H9 (cell line): ENCODE measurements around the gene ENPP6. TPM values are rescaled to one million over a fixed set of nuclear protein-coding genes. Genes with fewer than 3 reads are reported as not detected.

ENCODE experiments used
- DNase-seq: peaks from one replicate; pipeline ENCODE4 v3.0.0-alpha.2; 2017
- H2AFZ ChIP-seq: one replicate; pipeline ENCODE4 v1.6.1; 2013; ENCODE audit warnings: mild to moderate bottlenecking, low read length, control low read depth, moderate library complexity
- H2AK5ac ChIP-seq: 2 replicates; pipeline ENCODE4 v1.6.1; 2013; ENCODE audit warnings: low read length, control low read depth, mixed read lengths; ENCODE audit not compliant: insufficient read length
- H2BK120ac ChIP-seq: one replicate; pipeline ENCODE4 v1.6.1; 2013; ENCODE audit warnings: low read depth, mild to moderate bottlenecking, low read length, control low read depth, inconsistent platforms; ENCODE audit not compliant: poor library complexity, severe bottlenecking
- H2BK12ac ChIP-seq: 2 replicates; pipeline ENCODE4 v1.6.1; 2013; ENCODE audit warnings: low read length, control low read depth, mixed read lengths, low read depth; ENCODE audit not compliant: insufficient read length
- H2BK15ac ChIP-seq: 2 replicates; pipeline ENCODE4 v1.6.1; 2013; ENCODE audit warnings: low read depth, low read length, control low read depth
- H2BK20ac ChIP-seq: one replicate; pipeline ENCODE4 v1.6.1; 2013; ENCODE audit warnings: low read depth, mild to moderate bottlenecking, low read length, control low read depth, inconsistent platforms; ENCODE audit not compliant: poor library complexity, severe bottlenecking
- H2BK5ac ChIP-seq: 2 replicates; pipeline ENCODE4 v1.6.1; 2013; ENCODE audit warnings: low read length, control low read depth, mixed read lengths; ENCODE audit not compliant: insufficient read length
- H3K14ac ChIP-seq: 2 replicates; pipeline ENCODE4 v1.6.1; 2013; ENCODE audit warnings: low read length, control low read depth; ENCODE audit not compliant: insufficient read depth
- H3K18ac ChIP-seq: 2 replicates; pipeline ENCODE4 v1.6.1; 2013; ENCODE audit warnings: low read depth, mild to moderate bottlenecking, mixed read lengths, low read length, control low read depth; ENCODE audit not compliant: insufficient read length
- H3K23ac ChIP-seq: 2 replicates; pipeline ENCODE4 v1.6.1; 2013; ENCODE audit warnings: low read length, control low read depth, mixed read lengths, low read depth; ENCODE audit not compliant: insufficient read length
- H3K23me2 ChIP-seq: 2 replicates; pipeline ENCODE4 v1.6.1; 2013; ENCODE audit warnings: low read depth, mild to moderate bottlenecking, mixed read lengths, low read length, control low read depth; ENCODE audit not compliant: insufficient read length, poor library complexity, severe bottlenecking
- H3K27ac ChIP-seq: 2 replicates; pipeline ENCODE4 v1.5.1; 2013; ENCODE audit warnings: low read length, control low read depth, mixed read lengths, low read depth; ENCODE audit not compliant: insufficient read length
- H3K27me3 ChIP-seq: 2 replicates; pipeline ENCODE4 v1.6.1; 2013; ENCODE audit warnings: low read length, control low read depth, inconsistent platforms; ENCODE audit not compliant: insufficient read depth
- H3K4ac ChIP-seq: 2 replicates; pipeline ENCODE4 v1.6.1; 2013; ENCODE audit warnings: low read depth, mild to moderate bottlenecking, control low read depth, inconsistent platforms, low read length, moderate library complexity
- H3K4me1 ChIP-seq: 2 replicates; pipeline ENCODE4 v1.6.1; 2013; ENCODE audit warnings: low read length, control low read depth, inconsistent platforms; ENCODE audit not compliant: insufficient read depth
- H3K4me2 ChIP-seq: 2 replicates; pipeline ENCODE4 v1.6.1; 2013; ENCODE audit warnings: low read length, control low read depth, mixed read lengths; ENCODE audit not compliant: insufficient read length, insufficient read depth
- H3K56ac ChIP-seq: 2 replicates; pipeline ENCODE4 v1.6.1; 2013; ENCODE audit warnings: low read depth, mild to moderate bottlenecking, mixed read lengths, low read length, control low read depth; ENCODE audit not compliant: insufficient read length
- H3K79me1 ChIP-seq: 2 replicates; pipeline ENCODE4 v1.6.1; 2013; ENCODE audit warnings: low read depth, mild to moderate bottlenecking, moderate library complexity, low read length, control low read depth, inconsistent platforms; ENCODE audit not compliant: insufficient read depth, poor library complexity, severe bottlenecking
- H3K79me2 ChIP-seq: 2 replicates; pipeline ENCODE4 v1.6.1; 2013; ENCODE audit warnings: low read length, control low read depth, inconsistent platforms; ENCODE audit not compliant: insufficient read depth
- H3K9ac ChIP-seq: 2 replicates; pipeline ENCODE4 v1.6.1; 2013; ENCODE audit warnings: low read length, control low read depth, mixed read lengths; ENCODE audit not compliant: insufficient read length; ENCODE audit errors: extremely low read depth
- H3K9me3 ChIP-seq: one replicate; pipeline ENCODE4 v1.6.1; 2013; ENCODE audit warnings: low read depth, low read length, inconsistent platforms; ENCODE audit not compliant: control insufficient read depth
- H3T11ph ChIP-seq: one replicate; pipeline ENCODE4 v1.6.1; 2013; ENCODE audit warnings: mild to moderate bottlenecking, low read length, control low read depth, inconsistent platforms
- H4K20me1 ChIP-seq: one replicate; pipeline ENCODE4 v1.6.1; 2013; ENCODE audit not compliant: control insufficient read depth, insufficient read length, insufficient read depth
- H4K5ac ChIP-seq: 2 replicates; pipeline ENCODE4 v1.6.1; 2013; ENCODE audit warnings: low read depth, mild to moderate bottlenecking, mixed read lengths, low read length, control low read depth; ENCODE audit not compliant: insufficient read length
- H4K8ac ChIP-seq: replicated peaks from 2 replicates; pipeline ENCODE4 v1.6.1; 2013; ENCODE audit warnings: low read length, control low read depth, mixed read lengths, low read depth; ENCODE audit not compliant: insufficient read length
- H4K91ac ChIP-seq: 2 replicates; pipeline ENCODE4 v1.6.1; 2013; ENCODE audit warnings: low read depth, mild to moderate bottlenecking, moderate library complexity, mixed read lengths, low read length, control low read depth; ENCODE audit not compliant: insufficient read length
- H3K27ac Mint-ChIP-seq, 3 experiments: 2 replicates in 2 of 3; 3 replicates in 1 of 3; pipeline ENCODE4 v1.8.0; 2020 to 2021; ENCODE audit warnings: mixed read lengths in 3 of 3, mild to moderate bottlenecking in 1 of 3, moderate library complexity in 1 of 3
- H3K27me3 Mint-ChIP-seq: 2 replicates; pipeline ENCODE4 v1.8.0; 2021; ENCODE audit warnings: low read depth, mild to moderate bottlenecking, moderate library complexity, mixed read lengths
- H3K36me3 Mint-ChIP-seq, 3 experiments: 2 replicates in 2 of 3; 3 replicates in 1 of 3; pipeline ENCODE4 v1.8.0; 2020 to 2021; ENCODE audit warnings: low read depth in 3 of 3, mixed read lengths in 3 of 3; ENCODE audit not compliant: insufficient read depth in 1 of 3
- H3K4me1 Mint-ChIP-seq, 2 experiments: 2 replicates each; pipeline ENCODE4 v1.8.0; 2020; ENCODE audit warnings: mixed read lengths in 2 of 2
- H3K4me3 Mint-ChIP-seq, 2 experiments: 2 replicates in 1 of 2; 3 replicates in 1 of 2; pipeline ENCODE4 v1.8.0; 2020 to 2021; ENCODE audit warnings: mild to moderate bottlenecking in 2 of 2, mixed read lengths in 2 of 2, moderate library complexity in 1 of 2
- H3K9me3 Mint-ChIP-seq, 2 experiments: 2 replicates in 1 of 2; 3 replicates in 1 of 2; pipeline ENCODE4 v1.8.0; 2020; ENCODE audit warnings: mild to moderate bottlenecking in 2 of 2, mixed read lengths in 2 of 2, moderate library complexity in 1 of 2
- CTCF ChIP-seq: fragments of 200-600 bp; sonication (generic); conservative IDR thresholded peaks from 3 replicates; pipeline ENCODE4 v1.8.0; 2021; ENCODE audit warnings: antibody characterized with exemption, mild to moderate bottlenecking
- WGBS: extraction: QIAGEN DNeasy Blood & Tissue Kit; methylation state at CpG from one replicate; pipeline ENCODE4 v1.1.7; 2013; ENCODE audit warnings: missing lambda C conversion rate, low lambda C conversion rate, mixed read lengths; ENCODE audit not compliant: insufficient read length; ENCODE audit errors: extremely low coverage; 5-methylcytosine and 5-hydroxymethylcytosine counted together
- total RNA-seq: library from RNA; stranded (reverse); gene quantifications from 2 replicates; pipeline ENCODE4 v1.2.1, GENCODE V29; 2021

Gene ENPP6
- total RNA-seq, 1 experiment from 2014 or later: not detected

GRCh38 chr4:184053434-184053833 lies 164.2 kb downstream of the ENPP6 start:
- DNase-seq: no peak
- Histone ChIP-seq H2AFZ (no peak overlapping the region), H3K79me1 (no peaks in the 10 kb centered on the region), H2BK120ac (no peak overlapping the region), H2BK20ac (no peak overlapping the region), H4K20me1 (no peaks in the 10 kb centered on the region), H2AK5ac (no peak overlapping the region), H3K4me1 (peaks cover 3% of the 10 kb centered on the region; the same call in 1 of the 2 replicates), H4K5ac (no peak overlapping the region), H3K14ac (no peak overlapping the region), H3T11ph (no peak overlapping the region), H3K9ac (no peak overlapping the region), H3K56ac (no peak overlapping the region), H3K23ac (no peak overlapping the region), H3K9me3 (no peaks in the 10 kb centered on the region), H3K27me3 (no peaks in the 10 kb centered on the region), H3K23me2 (no peaks in the 10 kb centered on the region), H3K18ac (no peak overlapping the region), H4K8ac (no peak overlapping the region), H3K4me2 (no peak overlapping the region), H2BK12ac (no peak overlapping the region), H2BK5ac (no peak overlapping the region), H4K91ac (no peak overlapping the region), H3K4ac (no peak overlapping the region), H2BK15ac (no peak overlapping the region), H3K79me2 (no peaks in the 10 kb centered on the region), H3K27ac (no peak overlapping the region)
- peaks cover 4 to 8% of the 10 kb centered on the region in 2 experiments; a peak in 3 of 5 replicates for H3K9me3 Mint-ChIP-seq
- WGBS: no CpG with 5 or more reads among the region's 5 CpGs
- H3K4me1 Mint-ChIP-seq: peaks cover 9 to 11% of the 10 kb centered on the region in 2 experiments
- H3K36me3 Mint-ChIP-seq: no peaks in the 10 kb centered on the region; a peak in 1 of 7 replicates
- no peak overlapping the region for H3K4me3 Mint-ChIP-seq
- H3K27ac Mint-ChIP-seq: no peak overlapping the region
- no peaks in the 10 kb centered on the region for H3K27me3 Mint-ChIP-seq
- TF ChIP-seq CTCF: no peak
